Activated CD4-positive, alpha-beta T cell treated with anti-CD3 and anti-CD28 coated beads, Interleukin-10, Interleukin-2, amounts not matched to agents 100 ng/mL and 50 ng/mL, durations not matched to agents 16 hours and 8 hours (primary cell): Measurements from ENCODE around the gene PLXDC1.
A peak's percentile ranks its signal among the peaks of the same experiment; 100 is the strongest.
"Not testable (repeated sequence)": the region's sequence is repeated elsewhere in the genome, so short reads cannot be mapped to it uniquely, and the experiment has no call there.

Experiments
- DNase-seq: peaks from one replicate; pipeline ENCODE4 v3.0.0-alpha.2; 2020

The PLXDC1 gene

GRCh38 chr17:39122991-39123390 is 28.4 kb downstream of the PLXDC1 start:
- no peak for DNase-seq

DNA sequence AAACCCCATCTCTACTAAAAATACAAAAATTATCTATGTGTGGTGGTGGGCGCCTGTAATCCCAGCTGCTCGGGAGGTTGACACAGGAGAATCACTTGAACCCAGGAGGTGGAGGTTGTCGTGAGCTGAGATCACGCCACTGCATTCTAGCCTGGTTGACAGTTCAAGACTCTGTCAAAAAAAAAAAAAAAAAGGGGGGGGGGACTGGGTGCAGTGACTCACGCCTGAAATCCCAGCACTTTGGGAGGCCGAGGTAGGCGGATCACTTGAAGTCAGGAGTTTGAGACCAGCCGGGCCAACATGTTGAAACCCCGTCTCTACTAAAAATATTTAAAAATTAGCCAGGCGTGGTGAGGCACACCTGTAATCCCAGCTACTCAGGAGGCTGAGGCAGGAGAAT is 29.5 kb downstream of the PLXDC1 start:
- not testable (repeated sequence) for DNase-seq

DNA sequence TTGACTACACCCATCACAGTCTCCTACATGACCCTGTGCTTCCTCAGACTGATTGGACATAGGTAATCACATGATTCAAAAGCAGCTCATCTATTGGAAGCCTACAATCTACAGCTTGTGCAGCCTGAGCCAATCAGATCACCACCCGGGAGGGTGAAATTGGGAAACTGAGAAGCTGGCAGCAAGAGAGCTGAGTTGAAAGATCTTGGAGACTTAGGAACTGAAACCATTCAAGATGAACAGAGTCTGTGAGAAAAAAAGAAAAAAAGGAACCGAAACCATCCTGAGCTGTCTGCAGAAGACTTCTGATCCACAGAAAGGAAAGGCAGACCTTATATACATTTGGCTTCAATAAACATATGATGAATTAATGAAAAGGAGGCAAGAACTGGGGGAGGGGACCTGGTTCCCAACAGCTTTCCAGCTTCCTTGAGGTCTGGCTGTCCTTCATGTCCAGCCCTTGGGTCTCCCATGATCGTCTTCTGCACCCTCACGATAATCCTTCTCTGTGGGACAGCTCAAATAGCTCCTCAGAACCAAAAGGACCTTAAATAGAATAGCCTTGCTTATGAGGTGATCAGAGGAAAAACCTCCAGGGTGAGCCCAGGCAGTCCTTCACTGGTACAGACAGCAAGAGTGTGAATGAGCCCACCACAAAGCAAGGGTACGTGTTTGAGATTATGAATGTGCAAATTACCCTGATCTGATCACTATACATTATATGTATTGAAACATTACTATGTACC is 32.6 kb downstream of the PLXDC1 start:
- no peak for DNase-seq

DNA sequence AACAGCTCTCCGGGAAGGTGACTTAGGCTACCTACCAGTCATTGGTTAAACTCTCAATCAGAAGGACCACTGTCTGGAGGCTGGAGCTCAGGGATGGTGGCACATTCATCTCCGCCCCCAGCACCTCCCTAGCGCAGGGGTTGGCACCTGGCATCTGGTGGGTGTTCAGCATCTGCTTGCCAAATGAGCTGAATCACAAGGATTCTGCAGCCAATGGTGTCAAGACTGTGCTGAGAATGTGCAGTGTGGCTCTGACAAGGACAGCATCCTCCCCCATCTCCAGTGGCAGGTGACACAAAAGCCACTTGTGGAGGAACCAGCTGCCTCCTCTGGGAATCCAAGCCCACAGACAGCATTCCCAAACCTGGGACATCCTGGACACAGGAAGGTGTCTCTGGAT is 35.2 kb downstream of the PLXDC1 start:
- DNase-seq, result no peak

DNA sequence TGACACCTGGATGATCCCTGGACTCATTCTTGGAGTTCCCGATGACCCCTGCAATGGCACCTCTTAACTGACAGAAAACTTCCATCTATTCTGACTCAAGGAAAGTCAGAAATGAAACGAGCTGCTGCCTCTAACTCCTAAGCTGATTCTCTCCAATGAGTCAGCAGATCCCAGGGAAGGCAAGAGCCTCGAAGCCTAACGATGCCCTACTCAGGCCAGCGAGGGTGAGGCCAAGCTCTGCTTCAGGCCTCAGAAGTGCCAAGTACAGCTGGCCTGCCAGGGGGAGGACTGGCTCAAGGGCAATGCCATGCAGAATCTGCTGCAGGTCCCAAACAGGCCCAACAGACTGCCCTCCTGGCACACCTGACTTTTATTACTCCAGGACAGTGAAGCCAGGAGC is 36.3 kb downstream of the PLXDC1 start:
- no peak for DNase-seq

GRCh38 chr17:39114723-39115122 is 36.7 kb downstream of the PLXDC1 start:
- DNase-seq, result no peak

DNA sequence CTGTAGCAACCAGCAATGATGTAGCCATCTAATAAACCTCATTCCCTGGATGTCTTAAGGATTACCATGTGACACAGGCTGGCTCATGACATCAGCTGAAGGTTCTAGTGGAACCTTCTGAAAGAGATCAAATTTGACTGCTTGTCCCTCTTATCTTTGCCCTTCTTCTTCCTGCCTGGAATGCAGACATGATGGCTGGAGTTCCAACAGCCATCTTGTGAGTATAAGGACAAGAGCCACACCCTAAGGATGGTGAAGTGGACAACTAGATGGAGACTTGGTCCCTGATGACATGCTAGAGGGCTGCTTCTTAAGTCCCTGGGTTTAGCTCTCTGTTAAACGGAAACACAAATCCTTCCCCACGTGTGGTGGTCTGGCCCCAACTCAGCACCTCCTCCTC is 37.6 kb downstream of the PLXDC1 start:
- DNase-seq, result no peak

DNA sequence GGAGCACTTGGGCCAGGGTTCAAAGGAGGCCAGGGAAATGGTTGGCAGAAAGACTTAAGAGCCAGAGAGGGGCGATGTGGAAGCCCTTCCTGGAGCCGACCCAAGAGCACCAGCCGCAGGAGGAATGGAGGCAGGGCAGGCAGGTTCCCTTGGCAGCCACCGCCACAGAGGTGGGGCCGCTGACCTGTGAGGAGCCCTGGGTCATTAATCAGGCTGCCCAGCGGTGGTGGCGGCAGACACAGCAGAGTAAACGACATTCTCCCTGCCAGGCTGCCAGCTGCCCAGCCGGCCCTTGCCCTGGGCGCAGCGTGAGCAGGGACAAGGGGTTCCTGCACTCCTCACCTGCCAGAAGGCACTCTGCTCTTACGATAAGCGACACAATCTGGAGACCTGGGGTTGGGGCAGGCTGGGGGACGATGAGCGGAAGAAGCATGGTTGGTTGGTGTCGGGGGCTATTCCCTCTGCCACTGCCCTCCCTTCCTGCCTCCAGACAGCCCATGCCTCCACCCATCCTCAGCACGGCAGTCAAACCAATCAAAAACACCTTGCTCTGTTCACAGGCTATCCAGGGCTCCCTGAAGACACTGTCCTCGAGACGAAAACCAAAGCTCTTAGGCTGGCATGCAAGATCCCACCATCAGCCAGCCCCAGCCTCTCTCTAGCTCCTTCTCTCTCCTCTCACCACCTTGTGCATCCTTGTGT is 40.9 kb downstream of the PLXDC1 start:
- DNase-seq, result no peak

DNA sequence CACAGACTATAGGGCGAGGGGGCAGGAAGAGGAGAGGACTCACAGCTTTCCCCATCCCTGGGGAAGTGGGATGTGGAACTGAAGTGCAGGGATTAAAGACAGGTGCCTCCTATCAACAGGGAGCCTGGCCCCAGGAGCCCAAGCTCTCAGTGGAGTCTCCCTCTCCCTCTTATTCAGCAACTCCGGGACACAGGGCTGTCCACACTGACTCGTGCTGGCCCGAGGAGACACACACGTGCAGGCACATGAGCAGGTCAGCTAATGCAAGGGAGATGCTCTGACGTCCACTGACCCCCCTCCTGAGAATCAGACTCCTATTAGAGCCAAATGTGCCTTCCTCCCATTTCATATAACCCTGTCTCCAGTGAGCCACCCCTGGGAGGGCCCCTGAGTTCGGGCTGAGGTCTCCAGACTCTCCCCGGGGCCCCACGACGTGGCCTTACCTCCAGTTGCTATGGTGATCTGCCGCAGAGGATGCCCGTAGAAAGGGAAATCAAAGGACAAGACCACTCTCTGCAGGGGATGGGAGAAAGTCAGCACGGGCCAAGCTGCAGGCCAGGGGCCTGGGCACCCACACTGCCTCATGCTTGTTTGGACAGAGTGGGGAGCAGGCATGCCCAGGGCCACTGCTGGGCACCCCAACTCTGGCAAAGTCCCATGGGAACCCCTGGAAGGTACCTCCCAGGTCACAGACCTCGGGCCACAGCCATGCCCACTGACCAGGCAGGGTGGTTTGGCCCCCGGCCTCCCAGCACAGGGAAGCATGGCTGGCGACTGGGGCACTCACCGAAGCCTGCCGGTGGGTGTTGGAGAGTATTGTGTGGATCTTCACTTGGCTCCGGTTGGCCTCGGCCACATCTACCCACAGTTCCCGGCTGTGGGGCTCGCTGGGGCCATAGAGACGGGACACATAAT is 42.7 kb downstream of the PLXDC1 start:
- DNase-seq, result no peak

DNA sequence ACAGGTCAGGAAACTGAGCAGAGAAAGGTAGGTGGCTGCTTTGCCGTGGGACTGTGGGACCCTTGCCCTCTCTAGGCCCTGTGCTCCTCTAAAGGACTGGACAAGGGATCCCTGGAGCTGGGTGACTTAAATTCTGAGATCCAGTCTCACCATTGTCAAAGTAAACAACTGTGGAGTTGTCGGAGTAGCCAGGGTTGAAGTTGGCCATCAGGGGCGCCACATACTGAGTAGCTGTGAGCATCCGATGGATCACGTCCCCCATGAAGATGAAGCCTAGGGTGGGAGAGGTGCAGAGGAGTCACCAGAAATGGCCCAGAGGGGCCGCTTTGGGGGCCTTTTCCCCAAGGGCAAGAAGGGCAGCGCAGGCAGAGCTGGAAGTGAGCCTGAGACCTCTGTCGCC is 43.5 kb downstream of the PLXDC1 start:
- DNase-seq, result no peak

GRCh38 chr17:39107155-39107554 is 44.3 kb downstream of the PLXDC1 start:
- no peak for DNase-seq

DNA sequence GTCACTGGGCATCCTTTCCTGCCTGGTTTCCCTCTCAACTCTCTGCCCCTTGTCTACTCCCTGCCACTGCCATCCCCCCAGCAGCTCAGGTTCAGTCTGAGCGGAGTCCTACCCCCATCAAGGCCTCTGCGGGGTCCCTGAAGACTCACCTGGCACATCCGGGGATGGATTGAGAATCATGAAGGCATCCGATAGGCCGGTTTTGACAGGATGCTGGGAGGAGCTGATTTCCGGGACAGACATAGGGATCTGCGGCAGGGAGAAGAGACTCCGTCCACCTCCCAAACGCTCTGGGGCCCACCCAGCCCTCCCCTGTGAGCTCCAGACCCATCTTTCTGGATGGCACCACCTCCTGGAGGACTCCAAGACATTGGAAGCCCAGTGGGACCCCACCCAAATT is 45.7 kb downstream of the PLXDC1 start:
- no peak for DNase-seq

DNA sequence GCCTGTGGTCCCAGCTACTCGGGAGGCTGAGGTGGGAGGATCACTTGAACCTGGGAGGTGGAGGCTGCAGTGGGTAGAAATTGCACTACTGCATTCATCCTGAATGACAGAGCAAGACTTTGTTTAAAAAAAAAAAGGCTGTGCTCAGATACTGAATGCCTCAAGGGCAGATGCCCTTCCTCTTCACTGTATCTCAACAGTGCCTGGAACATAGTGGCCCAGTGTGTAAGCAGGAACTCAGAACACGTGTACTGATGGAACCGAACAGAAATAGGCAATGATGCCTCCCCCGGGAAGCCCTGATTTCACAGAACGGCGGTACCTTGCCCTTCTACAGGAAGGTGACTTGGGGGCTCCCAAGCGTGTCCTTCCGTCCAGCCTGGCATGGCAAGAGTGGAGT is 46.8 kb downstream of the PLXDC1 start:
- DNase-seq, result no peak

GRCh38 chr17:39104046-39104445 is 47.4 kb downstream of the PLXDC1 start:
- DNase-seq, result no peak

- DNase-seq, result no peak
Observed at GRCh38 chr17:39101091-39101490, 50.3 kb downstream of the PLXDC1 start.

DNA sequence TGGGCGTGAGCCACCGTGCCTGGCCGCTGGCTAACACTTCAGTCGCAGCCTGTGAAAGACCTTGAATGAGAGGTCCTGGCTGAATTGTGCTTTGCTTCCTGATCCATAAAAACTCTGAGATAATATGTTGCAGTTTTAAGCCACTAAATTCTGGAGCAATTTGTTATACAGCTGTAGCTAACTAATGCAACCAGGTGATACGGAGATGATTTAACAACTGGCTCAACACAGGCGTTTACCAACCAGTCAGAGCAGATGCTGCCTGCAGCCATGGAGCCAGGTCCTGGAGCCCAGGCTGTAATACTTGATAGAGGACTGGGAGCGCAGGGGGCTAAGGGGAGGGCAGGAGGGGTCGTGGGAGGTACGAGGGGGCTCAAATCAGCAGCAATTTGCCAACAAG is 50.9 kb downstream of the PLXDC1 start:
- no peak for DNase-seq

GRCh38 chr17:39099663-39100286 is 51.7 kb downstream of the PLXDC1 start:
- no peak for DNase-seq

- DNase-seq, result no peak
Observed at GRCh38 chr17:39098588-39098987, 52.8 kb downstream of the PLXDC1 start.

GRCh38 chr17:39097537-39097936 is 53.9 kb downstream of the PLXDC1 start:
- DNase-seq, result no peak

- DNase-seq, result no peak
Observed at GRCh38 chr17:39097150-39097519, 54.3 kb downstream of the PLXDC1 start.

DNA sequence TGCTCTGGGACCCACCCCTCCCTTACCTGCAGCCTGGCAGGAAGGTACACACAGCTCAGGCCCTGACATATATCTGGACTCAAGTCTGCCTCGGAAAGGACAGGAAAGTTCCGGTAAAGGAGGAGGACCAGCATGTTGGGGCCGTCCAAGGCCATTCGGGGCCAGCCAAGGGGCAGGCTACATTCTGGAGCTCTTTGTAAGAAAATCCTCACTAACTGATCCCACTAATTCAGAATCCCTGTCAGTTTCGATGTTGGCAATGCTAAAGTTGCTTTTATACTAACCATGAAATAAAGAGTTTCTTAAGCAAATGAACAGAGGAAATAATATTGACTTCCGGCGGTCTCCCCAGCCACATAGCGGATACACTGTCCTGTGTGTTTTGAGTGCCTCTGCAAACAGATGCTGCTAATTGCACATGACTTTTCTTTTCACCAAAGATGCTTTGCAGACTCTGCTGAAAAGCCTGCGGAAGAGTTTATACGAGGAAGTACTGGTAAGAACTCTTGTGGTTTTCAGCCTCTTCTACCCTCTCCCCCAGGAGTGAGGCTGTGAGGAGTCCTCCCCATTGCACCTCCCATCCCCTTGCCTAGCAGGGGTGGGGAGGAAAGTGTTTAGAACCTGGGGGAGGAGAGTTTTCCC is 54.8 kb downstream of the PLXDC1 start:
- DNase-seq, result peak; percentile 50

GRCh38 chr17:39095309-39095686 is 56.1 kb downstream of the PLXDC1 start:
- DNase-seq, result no peak
